Measurements from ENCODE around the gene RPS27L. TPM values are rescaled to one million over a fixed set of nuclear protein-coding genes. Genes with fewer than 3 reads are reported as not detected.
A peak's percentile ranks its signal among the peaks of the same experiment; 100 is the strongest.

RPS27L gene
- total RNA-seq, 1 donor from 2014 or later, result 16.9 TPM

DNA sequence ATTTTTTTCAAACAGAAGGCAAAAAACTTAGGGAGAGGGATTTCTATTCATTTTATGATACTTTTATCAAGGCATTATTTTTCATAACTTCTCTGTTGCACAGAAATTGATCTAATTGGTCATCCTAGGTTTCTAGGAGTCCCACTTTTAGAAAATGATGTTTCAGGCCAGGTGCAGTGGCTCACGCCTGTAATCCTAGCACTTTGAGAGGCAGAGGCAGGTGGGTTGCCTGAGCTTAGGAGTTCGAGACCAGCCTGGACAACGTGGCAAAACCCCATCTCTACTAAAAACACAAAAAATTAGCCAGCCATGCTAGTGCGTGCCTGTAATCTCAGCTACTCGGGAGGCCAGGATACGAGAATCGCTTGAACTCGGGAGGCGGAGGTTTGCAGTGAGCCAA lies 32.8 kb downstream of the RPS27L start:
- H3K36me3 ChIP-seq, result peaks cover 8 to 15% of the 10 kb centered on the region in 2 donors
- no peak for TF ChIP-seq CTCF (IDR thresholded peaks at IDR 0.05)
- no peaks in the 10 kb centered on the region for H3K27me3 ChIP-seq
- no peak overlapping the region for H3K27ac ChIP-seq
- no peak overlapping the region for H3K4me3 ChIP-seq
- no peaks in the 10 kb centered on the region for H3K9me3 ChIP-seq
- H3K4me1 ChIP-seq, result peaks cover 0 to 4% of the 10 kb centered on the region in 2 donors
- DNase-seq (ENCODE audit: low spot score in 2 of 2), result no peak
- intact Hi-C loops (cut with DNase I), result loop anchor here (5.0 kb wide), 1 partner anchor 153 kb away; the partner anchor contains the start of gene APH1B

GRCh38 chr15:63122002-63122875 lies 35.0 kb downstream of the RPS27L start:
- peak in 2 of 3 experiments; percentile 6 to 31 for TF ChIP-seq CTCF (IDR thresholded peaks at IDR 0.05)
- peak; percentile 88 to 95 for DNase-seq (ENCODE audit: low spot score in 2 of 2)
- peaks cover 3 to 6% of the 10 kb centered on the region in 2 donors for H3K36me3 ChIP-seq
- intact Hi-C loops (cut with DNase I), result loop anchor here (1.0 to 5.0 kb wide), 2 partner anchors 67 to 155 kb away; partner anchors contain the start of genes APH1B and RAB8B
- peak overlapping the region; percentile 76 to 89 for H3K27ac ChIP-seq
- no peaks in the 10 kb centered on the region for H3K9me3 ChIP-seq
- H3K4me1 ChIP-seq, result peaks cover 0 to 4% of the 10 kb centered on the region in 2 donors
- H3K4me3 ChIP-seq, result peak overlapping the region; percentile 73 to 77
- H3K27me3 ChIP-seq, result no peaks in the 10 kb centered on the region

DNA sequence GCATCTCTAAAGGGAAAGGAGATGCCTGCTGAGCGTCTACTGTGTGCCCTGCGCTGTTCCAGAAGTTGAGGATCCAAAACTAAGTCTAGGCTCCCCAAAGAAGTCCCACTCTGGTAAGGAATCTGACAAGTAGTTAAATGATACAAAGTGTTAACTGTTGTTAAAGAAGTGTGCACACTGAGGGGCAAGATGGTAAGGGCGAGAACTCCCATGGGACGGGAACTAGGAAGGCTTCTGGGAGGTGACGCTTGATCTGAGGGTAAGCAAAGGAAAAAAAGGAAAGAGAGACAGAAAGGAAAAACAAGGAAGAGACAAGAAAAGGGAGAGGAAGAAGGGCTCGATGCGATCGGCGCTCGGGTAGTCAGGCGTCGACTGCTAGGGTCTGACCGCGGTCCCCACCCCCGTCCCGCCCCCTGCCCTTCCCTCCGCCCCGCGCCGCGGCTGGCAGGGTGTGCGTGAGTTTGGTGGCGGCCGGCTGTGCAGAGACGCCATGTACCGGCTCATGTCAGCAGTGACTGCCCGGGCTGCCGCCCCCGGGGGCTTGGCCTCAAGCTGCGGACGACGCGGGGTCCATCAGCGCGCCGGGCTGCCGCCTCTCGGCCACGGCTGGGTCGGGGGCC lies 35.8 kb downstream of the RPS27L start, which contains the start of gene LACTB:
LACTB (plus strand) TSS at position 480 of the 620 bp plus-strand sequence; CDS start at position 491, 11 bp downstream.
- DNase-seq (ENCODE audit: low spot score in 2 of 2), result peak; percentile 42 to 93
- intact Hi-C loops (cut with DNase I), result loop anchor here (1.0 to 5.0 kb wide), 3 partner anchors 36 to 156 kb away; partner anchors contain the start of genes APH1B, RAB8B and RPS27L
- peak within 1 kb of the TSS; percentile 76 to 89 for H3K27ac ChIP-seq
- peak within 1 kb of the TSS; percentile 73 to 77 for H3K4me3 ChIP-seq
- no peaks in the 10 kb centered on the region for H3K9me3 ChIP-seq
- TF ChIP-seq CTCF (IDR thresholded peaks at IDR 0.05), result no peak
- peaks cover 0 to 4% of the 10 kb centered on the region in 2 donors for H3K4me1 ChIP-seq
- no peaks in the 10 kb centered on the region for H3K27me3 ChIP-seq
- H3K36me3 ChIP-seq, result peaks cover 0 to 6% of the 10 kb centered on the region in 2 donors

DNA sequence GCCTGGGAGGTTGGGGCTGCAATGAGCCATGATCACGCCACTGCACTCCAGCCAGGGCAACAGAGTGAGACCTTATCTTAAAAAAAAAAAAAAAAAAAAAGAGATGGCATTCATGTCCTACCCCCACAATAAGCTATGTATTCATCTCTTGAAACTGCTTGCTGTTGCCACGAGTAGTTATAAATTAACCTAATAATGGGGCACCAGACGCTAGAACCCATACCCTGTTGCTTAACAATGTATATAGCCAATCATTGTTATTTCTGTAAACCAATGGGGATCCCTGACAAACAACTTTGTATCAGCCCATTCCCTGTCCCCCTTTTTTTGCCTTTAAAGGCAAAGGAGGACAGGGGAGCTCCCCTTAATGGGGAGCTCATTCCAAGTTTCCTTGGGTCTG lies 38.4 kb downstream of the RPS27L start:
- H3K27ac ChIP-seq, result no peak overlapping the region
- H3K4me3 ChIP-seq, result no peak overlapping the region
- no peak for DNase-seq (ENCODE audit: low spot score in 2 of 2)
- H3K9me3 ChIP-seq, result no peaks in the 10 kb centered on the region
- H3K36me3 ChIP-seq, result no peaks in the 10 kb centered on the region
- no peak for TF ChIP-seq CTCF (IDR thresholded peaks at IDR 0.05)
- intact Hi-C loops (cut with DNase I), result no loop called here
- peaks cover 0 to 4% of the 10 kb centered on the region in 2 donors for H3K4me1 ChIP-seq
- H3K27me3 ChIP-seq, result no peaks in the 10 kb centered on the region

DNA sequence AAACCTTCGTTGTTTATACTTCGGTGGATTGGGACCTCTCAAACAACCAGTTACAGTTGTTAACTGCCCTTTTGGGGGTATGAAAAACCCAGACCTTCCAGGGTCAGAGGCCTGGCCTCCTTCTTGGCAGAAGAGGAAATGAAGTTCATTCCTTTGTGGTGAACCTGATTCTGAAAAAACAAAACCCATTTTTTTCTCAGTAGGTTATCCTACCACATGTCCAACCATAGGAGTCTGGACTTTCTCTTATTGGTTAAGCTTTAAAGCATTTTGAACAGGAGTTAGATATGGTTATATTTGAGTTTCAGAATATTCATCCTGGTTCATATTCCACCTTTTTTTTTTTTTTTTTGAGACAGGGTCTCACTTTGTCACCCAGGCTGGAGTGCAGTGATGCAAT lies 42.8 kb downstream of the RPS27L start:
- no peak overlapping the region for H3K4me3 ChIP-seq
- H3K9me3 ChIP-seq, result no peaks in the 10 kb centered on the region
- H3K36me3 ChIP-seq, result no peaks in the 10 kb centered on the region
- H3K4me1 ChIP-seq, result no peaks in the 10 kb centered on the region
- intact Hi-C loops (cut with DNase I), result no loop called here
- no peak for TF ChIP-seq CTCF (IDR thresholded peaks at IDR 0.05)
- H3K27me3 ChIP-seq, result no peaks in the 10 kb centered on the region
- no peak overlapping the region for H3K27ac ChIP-seq
- no peak for DNase-seq (ENCODE audit: low spot score in 2 of 2)
